GM23248 (cell line): ENCODE data around the gene HSD17B4.

Experiments used
- EZH2 ChIP-seq: fragments of 200-600 bp; sonication (generic); IDR thresholded peaks from 2 replicates; pipeline ENCODE4 v1.6.1; 2018; ENCODE audit warnings: antibody characterized with exemption, mild to moderate bottlenecking; ENCODE audit not compliant: insufficient read depth, poor library complexity, severe bottlenecking
- EZH2phosphoT487 ChIP-seq: fragments of 200-600 bp; sonication (generic); IDR thresholded peaks from 2 replicates; pipeline ENCODE4 v1.6.1; 2018; ENCODE audit warnings: antibody characterized with exemption, moderate library complexity, mild to moderate bottlenecking, low read depth; ENCODE audit not compliant: insufficient read depth

DNA sequence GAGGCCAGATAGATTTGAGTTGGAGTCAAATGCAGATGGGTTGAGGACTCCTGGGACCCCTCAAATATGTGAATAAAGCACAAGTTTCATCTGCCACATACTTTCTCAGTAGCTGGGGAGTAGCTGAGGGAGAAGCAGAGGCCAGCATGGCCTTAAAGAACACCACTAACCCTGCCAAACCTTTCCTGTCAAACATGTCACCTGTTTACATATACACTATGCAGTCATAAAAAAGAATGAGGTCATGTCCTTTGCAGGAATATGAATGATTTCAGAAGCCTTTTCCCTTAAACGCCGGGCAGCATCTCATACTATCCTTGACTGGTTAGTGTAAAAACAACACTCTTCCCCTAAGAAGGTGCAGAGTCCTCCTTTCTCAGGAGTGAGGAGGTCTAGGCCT is 25.2 kb upstream of the HSD17B4 start:
- TF ChIP-seq EZH2 (no peak), EZH2phosphoT487 (no peak)
